Islet precursor cell (in vitro differentiated cells): ENCODE measurements around the gene SLC39A1.
"Not testable (repeated sequence)": the region's sequence is repeated elsewhere in the genome, so short reads cannot be mapped to it uniquely, and the experiment has no call there.

Source experiments
- DNase-seq: peaks from one replicate; pipeline ENCODE4 v3.0.0-alpha.2; 2018

SLC39A1 gene

GRCh38 chr1:153963030-153963849 lies at the start of gene SLC39A1:
SLC39A1 (minus strand) TSS chr1:153963537; CDS start chr1:153962715, 822 bp downstream.
- DNase-seq: peak; percentile 100

GRCh38 chr1:154012543-154012942 lies 49.2 kb upstream of the SLC39A1 start:
- DNase-seq: not testable (repeated sequence)

GRCh38 chr1:154012129-154012528 lies 48.8 kb upstream of the SLC39A1 start:
- no peak for DNase-seq

GRCh38 chr1:154006136-154006535 lies 42.8 kb upstream of the SLC39A1 start:
- no peak for DNase-seq

- DNase-seq: no peak
Observed at GRCh38 chr1:154000420-154000819, 37.1 kb upstream of the SLC39A1 start.

- not testable (repeated sequence) for DNase-seq
Observed at GRCh38 chr1:153996882-153997281, 33.5 kb upstream of the SLC39A1 start.

GRCh38 chr1:153995640-153996039 lies 32.3 kb upstream of the SLC39A1 start:
- no peak for DNase-seq

- DNase-seq: no peak
Observed at GRCh38 chr1:153995202-153995601, 31.9 kb upstream of the SLC39A1 start.

- no peak for DNase-seq
Observed at GRCh38 chr1:153991806-153992205, 28.5 kb upstream of the SLC39A1 start.

- DNase-seq: no peak
Observed at GRCh38 chr1:153991151-153991630, 27.9 kb upstream of the SLC39A1 start.

GRCh38 chr1:153990468-153991150 lies 27.3 kb upstream of the SLC39A1 start, which contains the start of gene RPS27:
RPS27 (plus strand) TSS chr1:153990762; CDS start chr1:153990797, 35 bp downstream.
- peak; percentile 95 for DNase-seq

GRCh38 chr1:153987621-153988020 lies 24.3 kb upstream of the SLC39A1 start:
- no peak for DNase-seq

- peak; percentile 96 for DNase-seq
Observed at GRCh38 chr1:153985941-153986761, 22.8 kb upstream of the SLC39A1 start, which contains the start of gene RAB13. RAB13 (minus strand) TSS chr1:153986339; CDS start chr1:153986236, 103 bp downstream.

GRCh38 chr1:153985341-153985912 lies 22.1 kb upstream of the SLC39A1 start:
- no peak for DNase-seq

GRCh38 chr1:153984123-153984894 lies 21.0 kb upstream of the SLC39A1 start:
- DNase-seq: no peak

GRCh38 chr1:153981735-153982134 lies 18.4 kb upstream of the SLC39A1 start:
- DNase-seq: not testable (repeated sequence)

- DNase-seq: not testable (repeated sequence)
Observed at GRCh38 chr1:153979091-153979490, 15.8 kb upstream of the SLC39A1 start.

- DNase-seq: no peak
Observed at GRCh38 chr1:153978274-153978909, 15.1 kb upstream of the SLC39A1 start.

GRCh38 chr1:153977250-153978240 lies 14.2 kb upstream of the SLC39A1 start, which contains the start of gene JTB:
JTB (minus strand) TSS chr1:153977674; CDS start chr1:153977252, 422 bp downstream.
- peak; percentile 91 for DNase-seq

- DNase-seq: no peak
Observed at GRCh38 chr1:153976819-153977249, 13.5 kb upstream of the SLC39A1 start.
